H9 (cell line): Measurements from ENCODE around the gene ZNF491. TPM values are rescaled to one million over a fixed set of nuclear protein-coding genes. Genes with fewer than 3 reads are reported as not detected.
"Not testable (repeated sequence)": the region's sequence is repeated elsewhere in the genome, so short reads cannot be mapped to it uniquely, and the experiment has no call there.

Experiments used
- DNase-seq: peaks from one replicate; pipeline ENCODE4 v3.0.0-alpha.2; 2017
- H2AFZ ChIP-seq: one replicate; pipeline ENCODE4 v1.6.1; 2013; ENCODE audit warnings: mild to moderate bottlenecking, low read length, control low read depth, moderate library complexity
- H2AK5ac ChIP-seq: 2 replicates; pipeline ENCODE4 v1.6.1; 2013; ENCODE audit warnings: low read length, control low read depth, mixed read lengths; ENCODE audit not compliant: insufficient read length
- H2BK120ac ChIP-seq: one replicate; pipeline ENCODE4 v1.6.1; 2013; ENCODE audit warnings: low read depth, mild to moderate bottlenecking, low read length, control low read depth, inconsistent platforms; ENCODE audit not compliant: poor library complexity, severe bottlenecking
- H2BK12ac ChIP-seq: 2 replicates; pipeline ENCODE4 v1.6.1; 2013; ENCODE audit warnings: low read length, control low read depth, mixed read lengths, low read depth; ENCODE audit not compliant: insufficient read length
- H2BK15ac ChIP-seq: 2 replicates; pipeline ENCODE4 v1.6.1; 2013; ENCODE audit warnings: low read depth, low read length, control low read depth
- H2BK20ac ChIP-seq: one replicate; pipeline ENCODE4 v1.6.1; 2013; ENCODE audit warnings: low read depth, mild to moderate bottlenecking, low read length, control low read depth, inconsistent platforms; ENCODE audit not compliant: poor library complexity, severe bottlenecking
- H2BK5ac ChIP-seq: 2 replicates; pipeline ENCODE4 v1.6.1; 2013; ENCODE audit warnings: low read length, control low read depth, mixed read lengths; ENCODE audit not compliant: insufficient read length
- H3K14ac ChIP-seq: 2 replicates; pipeline ENCODE4 v1.6.1; 2013; ENCODE audit warnings: low read length, control low read depth; ENCODE audit not compliant: insufficient read depth
- H3K18ac ChIP-seq: 2 replicates; pipeline ENCODE4 v1.6.1; 2013; ENCODE audit warnings: low read depth, mild to moderate bottlenecking, mixed read lengths, low read length, control low read depth; ENCODE audit not compliant: insufficient read length
- H3K23ac ChIP-seq: 2 replicates; pipeline ENCODE4 v1.6.1; 2013; ENCODE audit warnings: low read length, control low read depth, mixed read lengths, low read depth; ENCODE audit not compliant: insufficient read length
- H3K23me2 ChIP-seq: 2 replicates; pipeline ENCODE4 v1.6.1; 2013; ENCODE audit warnings: low read depth, mild to moderate bottlenecking, mixed read lengths, low read length, control low read depth; ENCODE audit not compliant: insufficient read length, poor library complexity, severe bottlenecking
- H3K27ac ChIP-seq: 2 replicates; pipeline ENCODE4 v1.5.1; 2013; ENCODE audit warnings: low read length, control low read depth, mixed read lengths, low read depth; ENCODE audit not compliant: insufficient read length
- H3K27me3 ChIP-seq: 2 replicates; pipeline ENCODE4 v1.6.1; 2013; ENCODE audit warnings: low read length, control low read depth, inconsistent platforms; ENCODE audit not compliant: insufficient read depth
- H3K4ac ChIP-seq: 2 replicates; pipeline ENCODE4 v1.6.1; 2013; ENCODE audit warnings: low read depth, mild to moderate bottlenecking, control low read depth, inconsistent platforms, low read length, moderate library complexity
- H3K4me1 ChIP-seq: 2 replicates; pipeline ENCODE4 v1.6.1; 2013; ENCODE audit warnings: low read length, control low read depth, inconsistent platforms; ENCODE audit not compliant: insufficient read depth
- H3K4me2 ChIP-seq: 2 replicates; pipeline ENCODE4 v1.6.1; 2013; ENCODE audit warnings: low read length, control low read depth, mixed read lengths; ENCODE audit not compliant: insufficient read length, insufficient read depth
- H3K56ac ChIP-seq: 2 replicates; pipeline ENCODE4 v1.6.1; 2013; ENCODE audit warnings: low read depth, mild to moderate bottlenecking, mixed read lengths, low read length, control low read depth; ENCODE audit not compliant: insufficient read length
- H3K79me1 ChIP-seq: 2 replicates; pipeline ENCODE4 v1.6.1; 2013; ENCODE audit warnings: low read depth, mild to moderate bottlenecking, moderate library complexity, low read length, control low read depth, inconsistent platforms; ENCODE audit not compliant: insufficient read depth, poor library complexity, severe bottlenecking
- H3K79me2 ChIP-seq: 2 replicates; pipeline ENCODE4 v1.6.1; 2013; ENCODE audit warnings: low read length, control low read depth, inconsistent platforms; ENCODE audit not compliant: insufficient read depth
- H3K9ac ChIP-seq: 2 replicates; pipeline ENCODE4 v1.6.1; 2013; ENCODE audit warnings: low read length, control low read depth, mixed read lengths; ENCODE audit not compliant: insufficient read length; ENCODE audit errors: extremely low read depth
- H3K9me3 ChIP-seq: one replicate; pipeline ENCODE4 v1.6.1; 2013; ENCODE audit warnings: low read depth, low read length, inconsistent platforms; ENCODE audit not compliant: control insufficient read depth
- H3T11ph ChIP-seq: one replicate; pipeline ENCODE4 v1.6.1; 2013; ENCODE audit warnings: mild to moderate bottlenecking, low read length, control low read depth, inconsistent platforms
- H4K20me1 ChIP-seq: one replicate; pipeline ENCODE4 v1.6.1; 2013; ENCODE audit not compliant: control insufficient read depth, insufficient read length, insufficient read depth
- H4K5ac ChIP-seq: 2 replicates; pipeline ENCODE4 v1.6.1; 2013; ENCODE audit warnings: low read depth, mild to moderate bottlenecking, mixed read lengths, low read length, control low read depth; ENCODE audit not compliant: insufficient read length
- H4K8ac ChIP-seq: replicated peaks from 2 replicates; pipeline ENCODE4 v1.6.1; 2013; ENCODE audit warnings: low read length, control low read depth, mixed read lengths, low read depth; ENCODE audit not compliant: insufficient read length
- H4K91ac ChIP-seq: 2 replicates; pipeline ENCODE4 v1.6.1; 2013; ENCODE audit warnings: low read depth, mild to moderate bottlenecking, moderate library complexity, mixed read lengths, low read length, control low read depth; ENCODE audit not compliant: insufficient read length
- H3K27ac Mint-ChIP-seq, 3 experiments: 2 replicates in 2 of 3; 3 replicates in 1 of 3; pipeline ENCODE4 v1.8.0; 2020 to 2021; ENCODE audit warnings: mixed read lengths in 3 of 3, mild to moderate bottlenecking in 1 of 3, moderate library complexity in 1 of 3
- H3K27me3 Mint-ChIP-seq: 2 replicates; pipeline ENCODE4 v1.8.0; 2021; ENCODE audit warnings: low read depth, mild to moderate bottlenecking, moderate library complexity, mixed read lengths
- H3K36me3 Mint-ChIP-seq, 3 experiments: 2 replicates in 2 of 3; 3 replicates in 1 of 3; pipeline ENCODE4 v1.8.0; 2020 to 2021; ENCODE audit warnings: low read depth in 3 of 3, mixed read lengths in 3 of 3; ENCODE audit not compliant: insufficient read depth in 1 of 3
- H3K4me1 Mint-ChIP-seq, 2 experiments: 2 replicates each; pipeline ENCODE4 v1.8.0; 2020; ENCODE audit warnings: mixed read lengths in 2 of 2
- H3K4me3 Mint-ChIP-seq, 2 experiments: 2 replicates in 1 of 2; 3 replicates in 1 of 2; pipeline ENCODE4 v1.8.0; 2020 to 2021; ENCODE audit warnings: mild to moderate bottlenecking in 2 of 2, mixed read lengths in 2 of 2, moderate library complexity in 1 of 2
- H3K9me3 Mint-ChIP-seq, 2 experiments: 2 replicates in 1 of 2; 3 replicates in 1 of 2; pipeline ENCODE4 v1.8.0; 2020; ENCODE audit warnings: mild to moderate bottlenecking in 2 of 2, mixed read lengths in 2 of 2, moderate library complexity in 1 of 2
- WGBS: extraction: QIAGEN DNeasy Blood & Tissue Kit; methylation state at CpG from one replicate; pipeline ENCODE4 v1.1.7; 2013; ENCODE audit warnings: missing lambda C conversion rate, low lambda C conversion rate, mixed read lengths; ENCODE audit not compliant: insufficient read length; ENCODE audit errors: extremely low coverage; 5-methylcytosine and 5-hydroxymethylcytosine counted together
- total RNA-seq: library from RNA; stranded (reverse); gene quantifications from 2 replicates; pipeline ENCODE4 v1.2.1, GENCODE V29; 2021
- TF ChIP-seq, protein P1 (sequence below): fragments of 200-600 bp; sonication (generic); conservative IDR thresholded peaks from 3 replicates; pipeline ENCODE4 v1.8.0; 2021; ENCODE audit warnings: antibody characterized with exemption, mild to moderate bottlenecking

ZNF491 gene
- total RNA-seq, 1 experiment from 2014 or later, result 0.77 TPM

- Mint-ChIP-seq H3K4me1 (peaks cover 16 to 17% of the 10 kb centered on the region in 2 experiments), H3K27me3 (peaks cover 38% of the 10 kb centered on the region), H3K9me3 (peaks cover 34 to 61% of the 10 kb centered on the region in 2 experiments)
- not testable (repeated sequence) for H3K79me1 ChIP-seq, H4K5ac ChIP-seq, H3K27me3 ChIP-seq, H3K4ac ChIP-seq, H4K20me1 ChIP-seq, H3K4me2 ChIP-seq, H3K27ac ChIP-seq, H3K9ac ChIP-seq, H2BK12ac ChIP-seq, H3K18ac ChIP-seq, H2BK120ac ChIP-seq, H3K9me3 ChIP-seq, H2BK20ac ChIP-seq, H3K23me2 ChIP-seq, H3K36me3 Mint-ChIP-seq, H2BK5ac ChIP-seq, H3K14ac ChIP-seq, H3K27ac Mint-ChIP-seq, H2BK15ac ChIP-seq, H3K4me1 ChIP-seq, H3K23ac ChIP-seq, H4K91ac ChIP-seq, H4K8ac ChIP-seq, H2AK5ac ChIP-seq, H3T11ph ChIP-seq, H3K79me2 ChIP-seq, H3K56ac ChIP-seq, H3K4me3 Mint-ChIP-seq, H2AFZ ChIP-seq
- TF ChIP-seq, protein P1, sequence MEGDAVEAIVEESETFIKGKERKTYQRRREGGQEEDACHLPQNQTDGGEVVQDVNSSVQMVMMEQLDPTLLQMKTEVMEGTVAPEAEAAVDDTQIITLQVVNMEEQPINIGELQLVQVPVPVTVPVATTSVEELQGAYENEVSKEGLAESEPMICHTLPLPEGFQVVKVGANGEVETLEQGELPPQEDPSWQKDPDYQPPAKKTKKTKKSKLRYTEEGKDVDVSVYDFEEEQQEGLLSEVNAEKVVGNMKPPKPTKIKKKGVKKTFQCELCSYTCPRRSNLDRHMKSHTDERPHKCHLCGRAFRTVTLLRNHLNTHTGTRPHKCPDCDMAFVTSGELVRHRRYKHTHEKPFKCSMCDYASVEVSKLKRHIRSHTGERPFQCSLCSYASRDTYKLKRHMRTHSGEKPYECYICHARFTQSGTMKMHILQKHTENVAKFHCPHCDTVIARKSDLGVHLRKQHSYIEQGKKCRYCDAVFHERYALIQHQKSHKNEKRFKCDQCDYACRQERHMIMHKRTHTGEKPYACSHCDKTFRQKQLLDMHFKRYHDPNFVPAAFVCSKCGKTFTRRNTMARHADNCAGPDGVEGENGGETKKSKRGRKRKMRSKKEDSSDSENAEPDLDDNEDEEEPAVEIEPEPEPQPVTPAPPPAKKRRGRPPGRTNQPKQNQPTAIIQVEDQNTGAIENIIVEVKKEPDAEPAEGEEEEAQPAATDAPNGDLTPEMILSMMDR, result peak; percentile 53
- DNase-seq, result peak; percentile 25
- WGBS, result no CpG with 5 or more reads among the region's 6 CpGs
Observed at GRCh38 chr19:11847615-11848014, 49.3 kb downstream of the ZNF491 start.
